IPS-18a (cell line): ENCODE results near the gene DONSON.

Source experiments
- H3K27ac ChIP-seq: one replicate; pipeline ENCODE4 v1.5.1; 2013; ENCODE audit warnings: low read length
- H3K27me3 ChIP-seq: one replicate; pipeline ENCODE4 v1.6.1; 2013; ENCODE audit warnings: mild to moderate bottlenecking, low read length; ENCODE audit not compliant: control insufficient read depth, insufficient read depth
- H3K36me3 ChIP-seq: one replicate; pipeline ENCODE4 v1.6.1; 2013; ENCODE audit warnings: low read depth, low read length; ENCODE audit not compliant: control insufficient read depth
- H3K4me1 ChIP-seq: one replicate; pipeline ENCODE4 v1.6.1; 2013; ENCODE audit warnings: low read depth, low read length; ENCODE audit not compliant: control insufficient read depth
- H3K4me3 ChIP-seq: one replicate; pipeline ENCODE4 v1.5.1; 2013; ENCODE audit warnings: low read length
- H3K9ac ChIP-seq: one replicate; pipeline ENCODE4 v1.6.1; 2013; ENCODE audit warnings: mild to moderate bottlenecking, low read length, moderate library complexity
- H3K9me3 ChIP-seq: one replicate; pipeline ENCODE4 v1.6.1; 2013; ENCODE audit warnings: low read depth, low read length; ENCODE audit not compliant: control insufficient read depth

Gene DONSON

DNA sequence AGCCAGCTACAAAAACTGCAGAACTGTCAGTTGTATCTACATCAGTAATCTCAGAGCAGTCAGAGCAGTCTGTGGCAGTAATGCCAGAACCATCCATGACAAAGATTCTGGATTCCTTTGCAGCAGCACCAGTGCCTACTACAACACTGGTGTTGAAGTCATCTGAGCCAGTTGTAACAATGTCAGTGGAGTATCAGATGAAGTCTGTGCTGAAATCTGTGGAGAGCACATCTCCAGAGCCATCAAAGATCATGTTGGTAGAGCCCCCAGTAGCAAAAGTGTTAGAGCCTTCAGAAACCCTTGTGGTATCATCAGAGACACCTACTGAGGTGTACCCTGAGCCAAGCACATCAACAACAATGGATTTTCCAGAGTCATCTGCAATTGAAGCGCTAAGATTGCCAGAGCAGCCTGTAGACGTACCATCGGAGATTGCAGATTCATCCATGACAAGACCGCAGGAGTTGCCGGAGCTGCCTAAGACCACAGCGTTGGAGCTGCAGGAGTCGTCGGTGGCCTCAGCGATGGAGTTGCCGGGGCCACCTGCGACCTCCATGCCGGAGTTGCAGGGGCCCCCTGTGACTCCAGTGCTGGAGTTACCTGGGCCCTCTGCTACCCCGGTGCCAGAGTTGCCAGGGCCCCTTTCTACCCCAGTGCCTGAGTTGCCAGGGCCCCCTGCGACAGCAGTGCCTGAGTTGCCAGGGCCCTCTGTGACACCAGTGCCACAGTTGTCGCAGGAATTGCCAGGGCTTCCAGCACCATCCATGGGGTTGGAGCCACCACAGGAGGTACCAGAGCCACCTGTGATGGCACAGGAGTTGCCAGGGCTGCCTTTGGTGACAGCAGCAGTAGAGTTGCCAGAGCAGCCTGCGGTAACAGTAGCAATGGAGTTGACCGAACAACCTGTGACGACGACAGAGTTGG is 38.4 kb downstream of the DONSON start:
- Histone ChIP-seq H3K36me3 (peaks cover 85% of the 10 kb centered on the region), H3K4me3 (no peak overlapping the region), H3K9me3 (no peaks in the 10 kb centered on the region), H3K9ac (no peak overlapping the region), H3K4me1 (peaks cover 4% of the 10 kb centered on the region), H3K27me3 (no peaks in the 10 kb centered on the region), H3K27ac (no peak overlapping the region)

DNA sequence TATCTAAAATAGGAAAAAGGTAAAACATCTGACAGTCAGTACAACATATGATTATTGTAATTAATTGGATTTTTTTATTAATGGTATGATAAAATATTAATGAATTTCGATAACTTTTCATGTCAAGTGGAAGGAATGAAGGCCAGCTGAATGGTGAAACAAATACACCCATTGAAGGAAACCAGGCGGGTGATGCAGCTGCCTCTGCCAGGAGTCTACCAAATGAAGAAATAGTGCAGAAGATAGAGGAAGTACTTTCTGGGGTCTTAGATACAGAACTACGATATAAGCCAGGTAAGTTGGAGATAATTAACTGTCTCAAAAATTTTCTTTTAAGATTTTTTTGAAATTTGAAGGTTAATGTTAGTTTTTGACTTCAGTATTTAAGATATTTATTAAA is 42.4 kb downstream of the DONSON start:
- Histone ChIP-seq H3K4me1 (peaks cover 4% of the 10 kb centered on the region), H3K27me3 (no peaks in the 10 kb centered on the region), H3K36me3 (peaks cover 47% of the 10 kb centered on the region), H3K9ac (no peak overlapping the region), H3K9me3 (no peaks in the 10 kb centered on the region), H3K4me3 (no peak overlapping the region), H3K27ac (no peak overlapping the region)

DNA sequence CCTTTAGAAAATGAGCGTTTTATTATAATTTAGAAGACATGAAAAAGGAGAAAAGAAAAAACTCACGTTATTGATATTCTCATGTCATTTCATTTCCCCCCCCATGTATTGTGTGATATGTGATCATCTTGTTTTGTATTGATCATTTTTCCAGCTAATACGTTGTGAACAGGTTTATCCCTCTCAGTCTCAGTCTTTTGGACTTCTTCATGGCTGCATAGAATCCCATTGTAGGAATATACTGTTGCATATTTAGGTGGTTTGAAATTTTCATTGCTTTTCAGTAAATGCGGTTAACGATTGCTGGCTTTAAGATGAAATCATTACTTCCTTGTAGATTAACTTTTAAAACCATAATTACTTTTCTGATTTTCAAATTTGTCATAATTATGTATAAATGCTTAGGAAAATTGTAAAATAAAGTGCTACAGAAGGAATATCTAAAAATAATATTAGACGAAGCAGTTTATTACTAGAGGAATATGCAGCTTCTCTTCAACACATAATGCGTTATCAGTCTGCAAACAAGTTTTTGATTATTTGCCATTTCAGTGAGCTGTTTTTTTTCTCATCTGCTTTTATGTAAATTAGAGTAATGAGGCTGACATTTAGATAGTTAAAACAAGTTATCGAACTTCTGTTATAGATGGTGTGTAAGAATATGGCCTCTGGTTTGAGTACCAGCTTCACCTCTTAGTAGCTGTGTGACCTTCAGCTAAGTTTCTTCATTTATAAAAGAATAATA is 43.9 kb downstream of the DONSON start:
- Histone ChIP-seq H3K9me3 (no peaks in the 10 kb centered on the region), H3K9ac (peak overlapping the region; percentile 100), H3K27ac (no peak overlapping the region), H3K4me1 (peaks cover 11% of the 10 kb centered on the region), H3K27me3 (no peaks in the 10 kb centered on the region), H3K36me3 (peaks cover 39% of the 10 kb centered on the region), H3K4me3 (peak overlapping the region; percentile 100)

DNA sequence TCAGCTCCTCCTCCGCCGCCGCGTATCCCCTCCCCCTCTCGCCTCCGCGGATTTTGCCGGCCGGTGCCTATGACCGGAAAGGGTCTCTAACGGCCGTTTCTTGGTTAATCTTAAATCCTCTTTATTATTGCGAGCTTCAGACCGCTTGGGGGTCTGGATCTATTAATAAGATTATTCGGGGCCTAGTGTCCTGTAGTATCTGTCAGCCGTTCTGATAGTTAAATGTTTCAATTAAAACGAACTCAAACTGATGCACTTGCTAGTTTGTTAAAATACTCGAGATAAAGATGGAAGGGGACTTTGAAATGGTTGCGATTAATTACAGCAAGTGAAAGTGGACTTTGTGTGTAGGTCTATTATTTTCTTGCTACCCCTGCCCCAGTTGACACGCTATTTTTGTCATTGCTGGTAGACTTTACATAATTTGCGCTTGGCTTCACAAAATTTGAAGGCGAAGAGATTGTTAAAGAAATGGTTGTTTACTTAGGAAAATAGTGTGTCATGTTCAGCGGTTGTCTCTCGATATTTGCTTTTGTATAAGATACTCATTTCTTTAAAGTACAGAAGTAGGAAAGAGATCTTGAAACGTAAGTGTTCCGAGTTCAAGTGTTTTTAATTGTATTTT is 44.9 kb downstream of the DONSON start:
- Histone ChIP-seq H3K4me3 (peak overlapping the region; percentile 100), H3K36me3 (peaks cover 35% of the 10 kb centered on the region), H3K27me3 (no peaks in the 10 kb centered on the region)

DNA sequence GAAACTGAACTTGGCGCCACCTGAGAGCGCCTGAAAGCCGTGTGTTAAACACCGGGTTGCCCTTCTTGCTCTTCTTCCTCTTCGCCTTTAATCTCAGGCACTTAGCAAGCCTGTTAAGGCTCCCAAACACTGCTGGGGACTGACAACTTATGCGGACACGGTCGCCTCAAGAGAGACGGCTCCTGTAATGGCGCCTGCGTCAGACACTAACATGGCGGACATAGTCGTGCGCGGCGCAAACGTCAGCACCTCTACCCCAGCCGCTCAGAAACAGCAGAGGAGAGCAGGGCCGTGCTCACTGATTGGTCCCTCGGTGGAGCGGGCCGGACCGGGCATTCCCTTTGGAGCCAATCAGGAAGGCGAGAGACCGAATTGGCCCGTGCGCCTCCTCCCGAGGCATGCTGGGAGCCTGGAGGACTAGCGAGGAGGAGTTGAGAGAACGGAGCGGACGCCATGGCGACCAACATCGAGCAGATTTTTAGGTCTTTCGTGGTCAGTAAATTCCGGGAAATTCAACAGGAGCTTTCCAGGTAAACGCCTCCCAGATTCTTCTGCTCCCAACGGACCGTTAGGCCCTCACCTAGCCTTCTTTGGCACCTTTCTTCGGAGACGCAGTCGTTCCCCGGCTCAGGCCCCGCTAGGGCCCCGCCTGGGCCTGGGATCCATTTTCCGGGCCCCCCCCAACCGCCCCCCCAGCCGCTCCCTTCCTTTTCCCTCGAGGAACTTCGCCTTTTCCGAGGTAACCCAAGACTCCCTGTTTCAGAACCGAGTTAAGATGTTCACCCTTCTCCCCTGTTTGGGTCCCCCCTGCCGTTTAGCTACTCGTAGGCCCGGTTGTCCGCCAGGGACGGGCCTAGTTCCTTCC is 45.6 kb downstream of the DONSON start, which contains the start of gene SON:
Gene SON (plus strand): TSS at position 399 of the 865 bp plus-strand sequence. CDS start 55 bp downstream, at position 454.
- H3K9ac ChIP-seq, result peak within 1 kb of the TSS; percentile 100
- H3K9me3 ChIP-seq, result no peaks in the 10 kb centered on the region
- H3K27ac ChIP-seq, result peak within 1 kb of the TSS; percentile 99
- H3K36me3 ChIP-seq, result peaks cover 35% of the 10 kb centered on the region
- peak within 1 kb of the TSS; percentile 100 for H3K4me3 ChIP-seq
- H3K27me3 ChIP-seq, result no peaks in the 10 kb centered on the region
- H3K4me1 ChIP-seq, result peaks cover 11% of the 10 kb centered on the region

More for the DNA sequence above, 44.9 kb downstream of the DONSON start:
- peak overlapping the region; percentile 100 for H3K9ac ChIP-seq
- H3K27ac ChIP-seq, result peak overlapping the region; percentile 99
- H3K4me1 ChIP-seq, result peaks cover 11% of the 10 kb centered on the region
- H3K9me3 ChIP-seq, result no peaks in the 10 kb centered on the region

DNA sequence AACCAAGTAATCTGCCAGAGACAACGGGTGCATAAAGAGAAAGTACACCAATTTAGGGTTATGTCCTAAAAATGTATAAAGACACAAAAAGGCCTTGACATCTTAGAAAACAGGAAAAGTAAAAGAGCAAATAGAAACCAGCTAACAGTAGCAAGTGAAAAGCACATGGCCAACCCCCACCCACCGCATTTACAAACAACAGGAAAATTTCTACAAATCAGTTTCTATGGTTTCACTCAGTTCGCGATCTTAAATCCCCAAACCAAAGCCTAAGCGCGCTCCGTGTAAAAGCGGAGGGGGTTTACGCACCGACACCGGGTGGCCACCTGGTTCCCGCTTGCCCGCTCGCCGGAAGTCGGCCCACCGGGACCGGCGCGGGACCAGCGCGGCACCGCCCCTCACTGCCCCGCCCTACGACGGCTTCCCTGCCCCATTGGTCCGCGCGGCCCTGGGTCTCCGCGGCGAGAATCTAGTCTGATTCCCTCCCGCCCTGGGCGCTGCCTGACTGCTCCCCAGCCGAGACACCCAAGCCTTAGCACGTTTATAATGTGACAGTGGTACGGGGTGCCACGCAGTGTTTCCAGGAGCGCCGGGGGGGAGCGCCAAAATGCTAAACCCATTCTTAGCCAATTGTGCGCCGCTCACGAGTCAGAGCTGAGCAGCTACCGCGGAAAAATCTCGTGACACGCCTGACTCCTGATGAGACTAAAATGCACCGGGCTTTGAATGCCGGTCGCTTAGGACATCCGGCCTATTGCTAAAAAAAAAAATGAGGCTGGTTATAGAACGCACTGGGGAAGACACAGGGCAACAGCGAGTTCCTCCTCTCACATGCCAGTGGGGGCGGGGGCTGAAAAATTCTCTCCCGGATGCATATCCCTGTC is 46.5 kb downstream of the DONSON start, which contains the start of gene GART:
Gene GART (minus strand): TSS at position 362 of the 884 bp plus-strand sequence. CDS start 2,802 bp downstream, outside the sequence.
- peaks cover 11% of the 10 kb centered on the region for H3K4me1 ChIP-seq
- H3K27me3 ChIP-seq, result no peaks in the 10 kb centered on the region
- H3K36me3 ChIP-seq, result peaks cover 36% of the 10 kb centered on the region
- peak within 1 kb of the TSS; percentile 99 for H3K27ac ChIP-seq
- H3K9ac ChIP-seq, result peak within 1 kb of the TSS; percentile 100
- H3K4me3 ChIP-seq, result peak within 1 kb of the TSS; percentile 100
- H3K9me3 ChIP-seq, result no peaks in the 10 kb centered on the region

DNA sequence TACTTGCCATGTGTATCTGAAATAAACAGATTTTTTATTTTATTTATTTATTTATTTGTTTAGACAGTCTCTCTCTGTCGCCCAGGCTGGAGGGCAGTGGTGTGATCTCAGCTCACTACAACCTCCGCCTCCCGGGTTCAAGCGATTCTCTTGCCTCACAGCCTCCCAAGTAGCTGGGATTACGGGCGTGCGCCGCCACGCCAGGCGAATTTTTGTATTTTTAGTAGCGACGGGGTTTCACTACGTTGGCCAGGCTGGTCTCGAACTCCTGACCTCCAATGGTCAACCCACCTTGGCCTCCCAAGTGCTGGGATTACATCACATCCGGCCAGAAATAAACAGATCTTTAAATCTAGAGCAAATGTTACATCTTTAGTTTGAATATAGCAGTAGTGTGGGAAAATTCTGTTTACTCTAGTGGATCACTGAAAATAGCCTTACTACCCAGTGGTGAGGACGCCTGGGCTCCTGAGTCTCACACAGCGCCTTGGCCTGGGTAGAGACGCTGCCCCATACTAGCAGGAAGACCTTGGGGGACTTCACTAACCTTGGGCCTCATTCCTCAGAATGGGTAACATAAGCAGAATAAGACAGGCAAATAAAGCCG is 47.3 kb downstream of the DONSON start:
- H3K27me3 ChIP-seq, result no peaks in the 10 kb centered on the region
- H3K4me3 ChIP-seq, result peak overlapping the region; percentile 100
- peak overlapping the region; percentile 100 for H3K9ac ChIP-seq
- H3K36me3 ChIP-seq, result peaks cover 39% of the 10 kb centered on the region
- H3K27ac ChIP-seq, result peak overlapping the region; percentile 62
- H3K4me1 ChIP-seq, result peaks cover 11% of the 10 kb centered on the region
- no peaks in the 10 kb centered on the region for H3K9me3 ChIP-seq

DNA sequence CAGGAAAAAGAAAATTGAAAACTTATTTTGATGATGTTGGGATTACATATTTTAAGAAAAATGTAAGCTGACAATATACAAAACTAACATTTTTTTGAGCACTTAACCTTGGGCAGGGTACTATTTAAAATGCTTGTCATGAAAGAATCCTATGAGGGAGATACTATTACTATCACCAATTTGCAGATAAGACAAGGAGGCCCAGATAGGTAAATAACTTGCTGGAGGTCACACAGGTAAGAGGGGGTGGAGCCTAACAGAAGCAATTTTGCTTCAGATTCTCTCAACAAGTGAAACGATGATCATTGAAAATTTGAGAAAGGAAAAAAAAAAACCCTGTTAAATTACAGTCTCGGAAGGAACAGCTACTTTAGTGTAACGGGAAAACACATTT is 47.8 kb downstream of the DONSON start:
- Histone ChIP-seq H3K9ac (peak overlapping the region; percentile 100), H3K27ac (peak overlapping the region; percentile 19)

DNA sequence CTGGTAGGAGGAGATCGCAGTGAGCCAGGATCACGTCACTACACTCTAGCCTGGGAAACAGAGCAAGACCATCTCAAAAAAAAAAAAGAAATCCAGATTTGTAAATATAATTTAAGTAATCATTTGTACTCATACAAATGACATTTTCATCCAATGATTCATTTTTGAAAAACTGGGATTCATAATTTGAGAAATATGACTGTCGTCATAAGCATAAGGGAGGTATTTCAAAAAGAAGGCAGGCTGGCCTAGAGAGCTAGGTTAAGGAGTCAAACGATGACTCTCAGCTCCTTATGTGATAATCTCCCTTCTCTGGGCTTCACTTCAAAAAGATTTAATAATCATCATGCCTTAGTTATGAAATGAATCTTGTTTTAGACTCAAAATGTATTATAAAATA is 48.9 kb downstream of the DONSON start:
- Histone ChIP-seq H3K27me3 (no peaks in the 10 kb centered on the region), H3K9me3 (no peaks in the 10 kb centered on the region), H3K4me1 (peaks cover 7% of the 10 kb centered on the region), H3K9ac (no peak overlapping the region), H3K27ac (no peak overlapping the region), H3K4me3 (no peak overlapping the region), H3K36me3 (peaks cover 53% of the 10 kb centered on the region)

More for the DNA sequence above, 47.8 kb downstream of the DONSON start:
- peaks cover 42% of the 10 kb centered on the region for H3K36me3 ChIP-seq
- no peaks in the 10 kb centered on the region for H3K27me3 ChIP-seq
- peak overlapping the region; percentile 100 for H3K4me3 ChIP-seq
- peaks cover 10% of the 10 kb centered on the region for H3K4me1 ChIP-seq
- no peaks in the 10 kb centered on the region for H3K9me3 ChIP-seq
